Stimulated activated CD8-positive, alpha-beta memory T cell treated with anti-CD3 and anti-CD28 coated beads, Interleukin-4, amount 100 ng/mL, for 48 hours (primary cell): ENCODE data around the gene CX3CL1.
A peak's percentile ranks its signal among the peaks of the same experiment; 100 is the strongest.
"Not testable (repeated sequence)": the region's sequence is repeated elsewhere in the genome, so short reads cannot be mapped to it uniquely, and the experiment has no call there.

ENCODE experiments used
- DNase-seq: peaks from one replicate; pipeline ENCODE4 v3.0.0-alpha.2; 2020

Gene CX3CL1

DNA sequence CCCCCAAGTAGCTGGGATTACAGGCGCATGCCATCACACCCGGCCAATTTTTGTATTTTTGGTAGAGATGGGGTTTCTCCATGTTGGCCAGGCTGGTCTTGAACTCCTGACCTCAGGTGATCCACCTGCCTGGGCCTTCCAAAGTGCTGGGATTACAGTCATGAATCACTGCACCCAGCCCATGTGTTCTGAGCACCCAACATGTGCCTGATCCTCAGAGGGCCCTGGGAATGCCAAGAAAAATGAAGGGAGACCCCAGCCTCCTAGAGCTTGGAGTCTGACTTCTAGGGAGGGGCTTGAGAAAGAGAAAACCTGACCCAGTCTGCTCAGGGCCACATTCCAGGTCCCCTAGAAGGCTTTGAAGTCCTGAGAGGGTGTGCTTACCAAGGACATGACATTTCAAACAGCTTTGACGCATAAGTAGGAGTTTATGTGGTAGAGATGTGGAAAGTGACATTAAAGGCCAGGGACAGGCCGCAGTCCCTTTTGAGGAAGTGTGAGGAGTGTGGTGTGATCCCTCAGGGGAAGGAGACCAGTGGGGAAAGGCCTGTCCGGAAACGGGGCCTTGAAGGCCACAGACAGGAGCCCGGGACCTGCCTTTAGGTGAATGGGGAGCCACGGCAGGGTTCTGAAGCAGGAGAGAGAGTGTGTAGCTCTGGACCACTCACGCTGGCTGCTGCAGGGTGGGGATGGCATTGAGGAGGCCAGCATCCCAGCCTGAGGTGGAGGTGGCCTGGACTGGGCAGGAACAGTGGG, 14.8 kb upstream of the CX3CL1 start:
- DNase-seq: no peak

DNA sequence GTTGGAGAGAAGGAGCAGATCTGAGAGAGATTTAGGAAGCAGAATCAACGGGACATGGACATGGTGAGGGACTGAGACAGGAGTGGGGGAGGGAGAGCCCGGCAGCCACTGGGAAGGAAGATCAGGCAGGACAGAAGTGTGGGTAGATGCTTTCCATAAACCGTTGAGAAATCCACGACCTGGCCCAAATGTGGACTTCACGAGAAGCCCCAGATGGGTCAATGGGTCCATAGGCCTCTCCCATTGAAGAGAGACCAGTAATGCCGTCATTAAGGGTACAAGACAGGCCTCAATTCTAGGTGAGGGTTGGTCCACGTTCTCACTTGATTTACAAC, 14.2 kb upstream of the CX3CL1 start:
- DNase-seq: no peak

DNA sequence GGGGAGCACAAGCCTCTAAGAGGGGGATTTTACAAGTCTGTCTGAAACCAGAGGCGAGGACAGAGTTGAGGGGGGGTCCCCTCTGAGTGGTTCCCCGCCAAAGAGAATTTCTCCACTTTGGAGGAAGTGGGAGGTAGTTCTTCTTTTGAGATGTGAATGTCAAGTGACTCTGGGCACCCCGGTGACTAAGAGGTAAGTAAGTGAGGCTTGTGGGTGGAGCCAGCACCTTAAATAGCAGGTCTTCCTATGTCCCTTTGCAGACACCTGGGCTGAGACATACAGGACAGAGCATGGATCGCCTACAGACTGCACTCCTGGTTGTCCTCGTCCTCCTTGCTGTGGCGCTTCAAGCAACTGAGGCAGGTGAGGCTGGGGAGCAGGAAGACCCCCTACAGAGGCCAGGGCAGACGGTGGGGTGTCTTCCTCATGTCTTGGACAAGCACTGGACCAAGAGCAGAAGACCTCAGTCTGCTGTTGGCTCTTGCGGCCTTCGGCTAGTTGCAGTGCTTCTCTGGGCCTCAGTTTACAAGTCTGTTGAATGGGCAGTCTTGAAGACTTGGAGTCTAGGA, 13.7 kb upstream of the CX3CL1 start, which contains the start of gene CCL22:
Gene CCL22 (plus strand): TSS at position 257 of the 569 bp plus-strand sequence. CDS start 34 bp downstream, at position 291.
- DNase-seq: peak; percentile 44

DNA sequence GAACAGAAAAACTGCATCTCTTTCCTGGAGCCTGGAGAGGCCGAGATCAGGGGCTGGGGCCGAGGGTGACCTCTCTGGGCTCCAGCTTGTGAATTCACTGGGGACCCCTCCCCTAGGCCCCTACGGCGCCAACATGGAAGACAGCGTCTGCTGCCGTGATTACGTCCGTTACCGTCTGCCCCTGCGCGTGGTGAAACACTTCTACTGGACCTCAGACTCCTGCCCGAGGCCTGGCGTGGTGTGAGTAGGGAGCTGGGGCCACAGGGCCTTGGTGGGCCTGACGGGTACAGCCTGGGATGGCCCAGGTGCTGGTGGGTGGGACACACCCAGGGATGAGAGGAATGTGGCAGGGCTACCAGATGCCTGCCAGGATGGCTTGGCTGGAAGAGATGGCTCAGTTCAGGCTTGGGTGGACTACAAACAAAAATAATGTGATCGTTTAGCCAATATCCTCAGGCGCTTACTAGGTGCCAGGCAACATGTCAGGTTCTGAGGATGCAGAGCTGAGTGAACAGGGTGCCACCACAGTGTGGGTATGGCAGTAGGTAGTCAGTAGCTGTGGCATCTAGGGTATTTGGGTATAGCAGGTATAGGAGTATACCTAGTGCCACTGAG, 11.9 kb upstream of the CX3CL1 start:
- no peak for DNase-seq

DNA sequence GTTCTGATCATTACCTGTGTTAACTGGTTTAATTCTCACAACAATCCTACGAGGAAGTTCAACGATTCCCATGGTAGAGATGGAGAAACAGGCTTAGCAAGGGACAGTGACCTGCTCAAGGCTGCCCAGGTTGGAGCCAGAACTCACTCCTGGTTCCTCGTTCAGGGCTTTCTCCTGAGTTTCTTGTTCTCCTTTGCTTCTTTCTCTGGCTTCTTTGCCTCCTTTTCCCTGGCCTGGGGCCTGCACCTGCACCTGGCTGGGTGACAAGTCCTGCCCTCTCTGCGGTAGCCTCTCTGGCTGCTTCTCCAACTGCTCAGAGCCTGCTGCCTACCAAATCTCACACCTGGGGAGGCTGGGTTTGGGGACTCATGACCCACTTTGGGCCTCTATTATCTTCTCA, 10.9 kb upstream of the CX3CL1 start:
- no peak for DNase-seq

DNA sequence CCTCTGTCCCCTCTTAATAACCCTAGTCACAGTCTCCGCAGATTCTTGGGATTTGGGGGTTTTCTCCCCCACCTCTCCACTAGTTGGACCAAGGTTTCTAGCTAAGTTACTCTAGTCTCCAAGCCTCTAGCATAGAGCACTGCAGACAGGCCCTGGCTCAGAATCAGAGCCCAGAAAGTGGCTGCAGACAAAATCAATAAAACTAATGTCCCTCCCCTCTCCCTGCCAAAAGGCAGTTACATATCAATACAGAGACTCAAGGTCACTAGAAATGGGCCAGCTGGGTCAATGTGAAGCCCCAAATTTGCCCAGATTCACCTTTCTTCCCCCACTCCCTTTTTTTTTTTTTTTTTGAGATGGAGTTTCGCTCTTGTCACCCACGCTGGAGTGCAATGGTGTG, 8.1 kb upstream of the CX3CL1 start:
- no peak for DNase-seq

DNA sequence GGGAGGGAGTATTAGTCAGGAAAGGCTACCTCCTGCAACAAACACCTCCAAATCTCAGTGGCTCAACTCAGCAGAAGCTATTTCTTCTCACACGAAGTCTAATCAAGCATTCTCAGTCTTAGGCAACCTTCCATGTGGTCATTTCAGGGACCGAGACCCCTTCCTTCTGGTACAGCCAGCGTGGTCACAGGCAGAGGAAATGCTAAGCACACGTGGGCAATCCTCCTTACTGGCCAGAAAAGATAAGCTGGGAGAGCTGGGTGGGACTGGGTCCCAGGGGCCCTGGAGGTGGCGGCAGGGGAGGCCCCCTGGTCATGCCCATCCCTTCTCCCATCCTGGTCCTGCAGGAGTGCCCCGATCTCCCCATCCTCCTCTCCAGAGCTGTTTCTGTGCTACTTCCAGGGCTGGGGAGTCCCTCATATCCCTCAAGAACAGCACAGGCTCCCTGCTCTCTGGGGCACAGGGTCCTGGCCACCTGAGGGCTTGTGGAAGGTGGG, 5.7 kb upstream of the CX3CL1 start:
- no peak for DNase-seq

DNA sequence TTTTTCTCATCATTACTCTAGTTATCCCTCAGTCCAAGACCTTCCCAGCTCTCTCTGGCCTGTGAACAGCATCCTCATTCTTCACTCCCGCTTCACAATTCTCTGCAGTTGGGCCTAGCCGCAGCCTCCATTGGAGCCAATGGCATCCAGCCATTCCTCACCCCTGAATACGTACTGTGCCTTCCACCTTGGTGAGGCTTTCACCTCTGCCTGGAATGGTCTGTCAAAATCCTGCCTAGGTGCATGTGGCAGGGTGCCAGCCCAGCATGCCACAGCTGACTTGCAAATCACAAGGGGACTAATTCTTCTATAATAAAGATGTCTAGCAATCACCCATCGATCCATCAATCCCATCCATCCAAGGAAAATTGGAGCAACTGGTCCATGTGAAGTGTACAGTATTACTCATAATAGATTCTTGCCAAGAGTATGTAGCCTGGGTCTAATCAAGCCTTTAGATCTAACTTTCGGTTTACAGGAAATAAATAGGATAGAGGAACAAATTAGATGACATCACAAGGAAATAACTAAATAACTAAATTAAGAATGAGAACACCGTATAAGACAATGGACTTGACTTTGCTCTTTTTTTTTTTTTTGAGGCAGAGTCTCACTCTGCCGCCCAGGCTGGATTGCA, 5.1 kb upstream of the CX3CL1 start:
- DNase-seq: no peak

DNA sequence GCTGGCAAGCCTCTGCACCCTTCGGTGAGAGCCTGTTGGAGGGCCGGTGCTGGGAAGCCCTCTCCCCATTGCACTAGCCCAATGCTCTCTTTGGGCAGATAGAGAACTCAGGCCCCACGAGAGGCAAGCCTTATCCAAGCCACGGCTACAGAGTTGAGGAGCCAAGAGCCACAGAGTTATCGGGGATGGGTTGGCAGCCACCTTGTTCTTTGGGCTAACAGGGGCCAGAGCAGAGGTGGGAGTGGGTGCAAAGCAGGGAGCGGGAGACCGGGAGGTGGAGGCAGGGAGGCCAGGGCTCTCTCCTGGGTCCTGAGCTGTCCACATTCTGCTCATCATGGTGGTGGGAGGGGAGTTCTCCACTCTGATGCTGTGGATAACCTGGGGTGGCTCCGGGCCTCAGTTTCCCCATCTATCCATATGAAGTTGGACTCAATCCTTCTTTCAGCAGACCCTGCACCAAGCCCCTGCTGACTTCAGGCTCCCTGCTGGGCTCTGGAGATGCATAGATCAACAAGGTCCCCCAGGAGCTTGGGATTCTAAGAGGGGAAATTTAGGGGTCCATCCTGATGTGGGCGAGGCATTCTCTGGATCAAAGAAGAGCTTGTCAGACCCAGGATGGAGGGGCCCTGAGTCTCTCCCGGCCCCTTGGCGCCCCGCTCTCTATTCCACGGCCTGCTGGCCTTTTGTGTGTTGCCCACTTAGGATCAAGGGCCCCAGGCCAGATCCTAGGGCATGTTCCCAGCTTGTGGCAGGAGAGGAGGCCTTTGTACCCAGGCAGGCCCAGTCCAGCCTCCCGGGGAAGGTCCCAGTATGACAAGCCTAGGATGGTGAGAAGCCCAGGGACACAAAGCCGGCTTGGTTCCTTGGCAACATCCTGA, 557 bp upstream of the CX3CL1 start:
- DNase-seq: no peak

DNA sequence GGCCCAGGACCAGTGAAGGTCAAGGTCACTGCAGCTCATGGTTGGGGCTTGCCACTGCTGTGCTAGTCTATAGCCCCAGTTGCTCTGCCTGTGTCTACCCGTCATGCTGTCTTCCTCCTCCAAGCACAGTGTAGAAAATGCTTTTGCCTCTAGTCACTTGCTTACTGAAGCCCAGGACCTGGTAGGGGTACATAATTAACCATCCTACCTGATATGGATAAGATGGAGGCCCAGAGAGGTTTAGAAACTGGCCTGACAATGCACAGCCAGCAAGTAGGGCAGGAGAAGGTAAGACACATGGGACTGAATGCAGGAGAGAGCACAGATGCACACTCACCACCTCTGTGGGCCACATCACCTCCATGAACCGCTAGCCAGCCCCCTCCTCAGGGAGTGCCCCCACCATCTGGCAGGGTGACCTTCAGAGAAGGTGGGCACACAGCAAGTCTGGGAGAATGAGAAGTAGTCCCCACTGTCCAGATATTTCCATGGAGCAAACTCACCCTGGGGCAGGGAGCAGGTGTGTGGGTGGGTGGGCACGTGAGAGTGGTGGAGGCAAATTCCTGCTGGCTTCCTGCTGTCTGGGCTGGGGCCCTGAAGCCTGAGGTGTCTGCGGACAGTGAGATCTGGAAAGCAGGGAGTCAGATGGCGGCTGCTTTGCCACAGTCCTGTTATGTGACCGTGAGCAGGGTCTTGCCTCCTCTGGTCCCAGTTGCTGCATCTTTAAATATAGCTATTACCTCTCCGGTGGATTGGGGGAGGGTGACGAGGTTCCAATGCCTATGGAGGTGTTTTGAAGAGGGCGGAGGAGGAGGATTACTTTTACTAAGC, 1.0 kb downstream of the CX3CL1 start:
- no peak for DNase-seq

DNA sequence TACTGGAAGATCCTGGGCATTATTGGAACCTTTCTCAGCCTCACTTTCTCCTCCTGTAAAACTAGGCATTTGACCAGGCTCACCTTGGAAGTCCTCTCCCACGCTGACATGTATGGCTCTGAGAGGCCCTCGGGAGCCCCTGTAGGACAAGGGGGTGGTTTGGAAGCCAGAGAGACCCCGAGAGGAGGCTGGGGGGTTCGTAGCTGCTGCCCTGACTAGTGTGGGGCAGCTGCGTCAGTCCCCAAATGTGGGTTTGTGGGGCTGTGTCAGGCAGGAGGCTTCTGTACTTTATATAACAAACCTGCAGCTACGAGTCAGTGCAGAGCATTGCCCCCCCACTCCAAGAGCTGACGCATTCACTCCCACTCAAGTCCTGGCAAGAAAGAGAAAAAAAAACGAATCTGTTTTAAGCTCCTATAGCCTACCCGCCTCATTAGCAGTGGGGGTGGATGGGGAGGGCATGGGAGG, 1.8 kb downstream of the CX3CL1 start:
- peak; percentile 49 for DNase-seq

DNA sequence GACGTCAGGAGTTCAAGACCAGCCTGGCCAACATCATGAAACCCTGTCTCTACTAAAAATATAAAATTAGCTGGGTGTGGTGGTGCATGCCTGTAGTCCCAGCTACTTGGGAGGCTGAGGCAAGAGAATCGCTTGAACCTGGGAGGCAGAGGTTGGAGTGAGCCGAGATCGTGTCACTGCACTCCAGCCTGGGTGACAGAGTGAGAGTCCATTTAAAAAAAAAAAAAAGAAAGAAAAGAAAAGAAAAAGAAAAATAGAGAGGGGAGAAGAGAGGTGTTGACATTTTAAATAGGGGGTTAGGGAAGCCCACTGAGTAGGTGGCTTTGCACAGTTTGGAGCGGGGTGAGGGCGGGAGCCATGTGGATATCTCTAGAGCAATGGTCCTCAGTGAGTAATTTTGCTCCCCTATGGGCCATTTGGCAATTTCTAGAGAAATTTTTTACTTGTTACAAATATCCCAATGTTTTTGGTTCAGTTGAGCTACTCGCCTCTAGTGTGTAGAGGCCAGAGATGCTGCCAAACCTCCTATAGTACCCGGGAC, 2.7 kb downstream of the CX3CL1 start:
- not testable (repeated sequence) for DNase-seq

DNA sequence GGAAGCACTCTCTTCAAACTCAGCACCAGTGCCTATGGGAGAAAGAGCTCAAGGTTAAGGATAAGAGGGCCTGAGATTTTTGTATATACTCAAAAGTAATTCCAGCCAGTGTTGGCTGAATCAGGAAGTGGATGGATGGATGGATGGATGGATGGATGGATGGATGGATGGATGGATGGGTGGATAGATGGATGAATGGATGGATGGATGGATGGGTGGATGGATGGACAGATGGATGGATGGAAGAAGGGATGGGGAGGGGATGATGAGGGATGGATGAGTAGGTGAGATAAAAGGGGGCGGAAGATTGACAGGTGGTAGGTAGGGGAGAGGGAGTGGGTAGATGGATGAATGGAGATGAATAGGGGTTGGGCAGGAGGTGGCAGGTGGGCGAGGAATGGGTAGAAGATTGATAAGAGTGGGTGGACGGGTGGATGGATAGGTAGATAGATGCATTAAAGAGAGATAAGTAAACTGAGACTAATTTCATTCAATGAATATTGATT, 4.1 kb downstream of the CX3CL1 start:
- DNase-seq: no peak

DNA sequence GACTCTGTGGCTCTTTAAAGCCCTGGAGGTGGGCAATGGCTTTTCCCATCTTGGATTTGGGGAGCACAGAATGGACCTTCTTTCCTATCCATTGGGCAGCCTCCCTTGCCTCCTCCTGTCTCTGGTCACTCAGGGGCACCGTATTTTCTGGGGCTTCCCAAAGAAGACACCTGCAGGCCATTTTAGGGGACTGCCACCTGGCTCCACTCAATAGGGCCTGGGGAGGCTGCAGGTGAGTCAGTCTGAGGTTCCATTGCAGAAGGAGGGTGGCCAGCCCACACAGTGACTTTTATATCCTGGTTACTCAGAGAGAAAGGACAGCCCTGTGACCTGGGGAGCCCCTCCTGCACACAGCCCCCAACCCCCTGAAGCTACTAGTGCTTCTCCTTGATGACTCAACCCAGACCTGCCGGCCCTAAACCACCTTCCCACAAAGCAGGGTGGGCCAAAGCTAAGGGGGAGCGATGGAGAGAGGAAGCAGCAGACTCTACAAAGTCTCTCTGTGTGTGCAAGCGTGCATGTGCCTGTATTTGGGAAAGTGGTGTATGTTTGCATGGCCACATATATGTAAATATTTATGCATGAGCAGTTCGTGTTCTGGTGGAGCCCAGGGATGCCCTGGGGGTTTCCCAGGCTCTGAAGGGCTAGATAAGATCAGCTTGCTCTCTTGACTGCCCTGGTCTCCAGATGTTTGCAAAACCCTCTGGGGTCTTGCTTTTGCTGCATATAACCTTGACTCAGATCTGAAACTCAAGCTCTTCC, 5.0 kb downstream of the CX3CL1 start:
- peak; percentile 73 for DNase-seq

DNA sequence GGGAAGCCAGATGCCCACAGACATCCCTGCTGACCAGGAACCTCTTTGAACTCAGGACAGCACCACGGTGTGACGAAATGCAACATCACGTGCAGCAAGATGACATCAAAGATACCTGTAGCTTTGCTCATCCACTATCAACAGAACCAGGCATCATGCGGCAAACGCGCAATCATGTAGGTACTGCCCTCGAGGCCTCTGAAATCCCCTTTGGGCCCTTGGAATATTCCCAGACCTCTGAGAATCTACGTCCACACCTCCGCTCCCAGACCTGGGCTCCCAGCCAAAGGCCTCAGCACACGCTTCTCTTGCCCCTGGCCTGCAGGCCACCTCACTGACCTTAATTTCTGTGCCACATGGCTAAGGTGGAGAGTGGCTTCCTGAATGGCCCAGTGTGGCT, 7.3 kb downstream of the CX3CL1 start:
- no peak for DNase-seq

DNA sequence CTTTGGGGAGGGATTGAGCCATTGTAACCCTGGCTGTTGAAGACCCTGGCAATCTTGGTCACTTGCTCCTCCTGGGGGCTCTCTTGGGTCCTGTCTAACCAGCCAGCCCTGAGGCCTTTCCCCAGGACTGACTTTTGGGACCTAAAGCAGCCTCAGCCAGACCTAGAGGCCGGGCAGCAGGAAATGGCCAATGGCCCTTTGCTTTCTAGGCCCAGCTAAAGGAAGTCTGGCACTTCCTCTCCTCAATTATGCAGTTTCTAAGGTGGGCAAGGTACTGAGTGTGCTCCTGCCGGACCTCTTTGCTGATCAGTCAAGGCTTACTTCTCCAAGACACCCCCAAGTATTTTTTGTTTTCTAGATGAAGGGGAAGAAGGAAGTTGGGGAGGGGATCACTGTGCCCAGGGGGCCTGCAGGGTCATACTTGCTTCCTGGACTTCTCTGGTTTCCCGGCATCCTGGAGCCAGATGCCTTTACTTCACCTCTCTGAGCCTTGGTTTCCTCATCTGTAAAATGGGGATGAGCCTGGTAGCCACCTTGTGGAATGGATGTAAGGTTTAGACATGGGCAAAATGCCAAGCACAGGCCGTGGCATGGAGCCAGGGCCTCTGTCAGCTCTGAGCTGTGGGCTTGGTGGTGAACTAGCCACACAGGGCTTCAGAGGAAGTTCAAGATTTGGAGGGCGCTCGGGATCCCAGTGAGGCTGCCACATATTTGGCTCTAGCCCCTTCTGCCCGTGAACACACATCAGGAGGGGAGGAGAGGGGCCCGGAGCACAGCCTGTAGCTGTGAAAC, 8.6 kb downstream of the CX3CL1 start:
- DNase-seq: no peak

DNA sequence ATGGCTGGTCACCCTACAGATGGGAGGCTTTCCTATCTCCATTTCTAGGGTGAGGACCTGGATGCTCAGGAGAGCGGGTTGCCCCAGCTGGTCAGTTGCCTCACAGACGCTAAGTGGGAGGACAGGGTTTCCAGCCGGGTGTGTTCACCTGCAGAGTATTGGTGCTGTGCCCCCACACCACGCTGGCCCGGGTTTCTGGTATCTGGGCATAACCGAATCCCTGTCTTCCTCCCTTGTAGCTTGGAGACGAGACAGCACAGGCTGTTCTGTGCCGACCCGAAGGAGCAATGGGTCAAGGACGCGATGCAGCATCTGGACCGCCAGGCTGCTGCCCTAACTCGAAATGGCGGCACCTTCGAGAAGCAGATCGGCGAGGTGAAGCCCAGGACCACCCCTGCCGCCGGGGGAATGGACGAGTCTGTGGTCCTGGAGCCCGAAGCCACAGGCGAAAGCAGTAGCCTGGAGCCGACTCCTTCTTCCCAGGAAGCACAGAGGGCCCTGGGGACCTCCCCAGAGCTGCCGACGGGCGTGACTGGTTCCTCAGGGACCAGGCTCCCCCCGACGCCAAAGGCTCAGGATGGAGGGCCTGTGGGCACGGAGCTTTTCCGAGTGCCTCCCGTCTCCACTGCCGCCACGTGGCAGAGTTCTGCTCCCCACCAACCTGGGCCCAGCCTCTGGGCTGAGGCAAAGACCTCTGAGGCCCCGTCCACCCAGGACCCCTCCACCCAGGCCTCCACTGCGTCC, 9.7 kb downstream of the CX3CL1 start:
- DNase-seq: no peak

DNA sequence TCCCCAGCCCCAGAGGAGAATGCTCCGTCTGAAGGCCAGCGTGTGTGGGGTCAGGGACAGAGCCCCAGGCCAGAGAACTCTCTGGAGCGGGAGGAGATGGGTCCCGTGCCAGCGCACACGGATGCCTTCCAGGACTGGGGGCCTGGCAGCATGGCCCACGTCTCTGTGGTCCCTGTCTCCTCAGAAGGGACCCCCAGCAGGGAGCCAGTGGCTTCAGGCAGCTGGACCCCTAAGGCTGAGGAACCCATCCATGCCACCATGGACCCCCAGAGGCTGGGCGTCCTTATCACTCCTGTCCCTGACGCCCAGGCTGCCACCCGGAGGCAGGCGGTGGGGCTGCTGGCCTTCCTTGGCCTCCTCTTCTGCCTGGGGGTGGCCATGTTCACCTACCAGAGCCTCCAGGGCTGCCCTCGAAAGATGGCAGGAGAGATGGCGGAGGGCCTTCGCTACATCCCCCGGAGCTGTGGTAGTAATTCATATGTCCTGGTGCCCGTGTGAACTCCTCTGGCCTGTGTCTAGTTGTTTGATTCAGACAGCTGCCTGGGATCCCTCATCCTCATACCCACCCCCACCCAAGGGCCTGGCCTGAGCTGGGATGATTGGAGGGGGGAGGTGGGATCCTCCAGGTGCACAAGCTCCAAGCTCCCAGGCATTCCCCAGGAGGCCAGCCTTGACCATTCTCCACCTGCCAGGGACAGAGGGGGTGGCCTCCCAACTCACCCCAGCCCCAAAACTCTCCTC, 10.4 kb downstream of the CX3CL1 start:
- no peak for DNase-seq
